Activated T-cell treated with anti-CD3 and anti-CD28 coated beads, Interleukin-2, amount 50 U/mL, for 48 hours (primary cell): ENCODE measurements around the gene DCP1B.

ENCODE experiments used
- DNase-seq, 2 experiments: peaks; one replicate each; pipeline ENCODE4 v3.0.0-alpha.2; 2020

The DCP1B gene

GRCh38 chr12:2017546-2018337, 13.5 kb upstream of the DCP1B start:
- DNase-seq = no peak

- no peak for DNase-seq
Observed at GRCh38 chr12:2016862-2017545, 12.7 kb upstream of the DCP1B start.

- DNase-seq = no peak
Observed at GRCh38 chr12:2014231-2014630, 10.0 kb upstream of the DCP1B start.

- no peak for DNase-seq
Observed at GRCh38 chr12:2013527-2014223, 9.4 kb upstream of the DCP1B start.

GRCh38 chr12:2013086-2013485, 8.8 kb upstream of the DCP1B start:
- no peak for DNase-seq

- no peak for DNase-seq
Observed at GRCh38 chr12:2011643-2012607, 7.7 kb upstream of the DCP1B start.

GRCh38 chr12:2009623-2010022, 5.4 kb upstream of the DCP1B start:
- no peak for DNase-seq

GRCh38 chr12:2008677-2009076, 4.4 kb upstream of the DCP1B start:
- no peak for DNase-seq

- no peak for DNase-seq
Observed at GRCh38 chr12:2003676-2004112, 563 bp downstream of the DCP1B start.

- no peak for DNase-seq
Observed at GRCh38 chr12:1995205-1995896, 8.9 kb downstream of the DCP1B start.

- DNase-seq = no peak
Observed at GRCh38 chr12:1994429-1995143, 9.7 kb downstream of the DCP1B start.

GRCh38 chr12:1993871-1994371, 10.3 kb downstream of the DCP1B start:
- DNase-seq = no peak

GRCh38 chr12:1993341-1993740, 10.9 kb downstream of the DCP1B start:
- no peak for DNase-seq

- no peak for DNase-seq
Observed at GRCh38 chr12:1992732-1993131, 11.5 kb downstream of the DCP1B start.

GRCh38 chr12:1989111-1989510, 15.1 kb downstream of the DCP1B start:
- DNase-seq = no peak

- DNase-seq = no peak
Observed at GRCh38 chr12:1984759-1985158, 19.5 kb downstream of the DCP1B start.

GRCh38 chr12:1980282-1980681, 24.0 kb downstream of the DCP1B start:
- DNase-seq = no peak

- no peak for DNase-seq
Observed at GRCh38 chr12:1978078-1978862, 26.0 kb downstream of the DCP1B start.

- DNase-seq = no peak
Observed at GRCh38 chr12:1977588-1977987, 26.7 kb downstream of the DCP1B start.

GRCh38 chr12:1977109-1977508, 27.1 kb downstream of the DCP1B start:
- DNase-seq = no peak
